HEK293 (cell line): ENCODE results near the gene RPL23.

Experiments
- CTCF ChIP-seq: fragments of 450-650 bp; formaldehyde crosslinking; IDR thresholded peaks from 2 replicates; pipeline ENCODE4 v1.5.1; 2016; ENCODE audit warnings: missing biosample characterization, missing genetic modification characterization
- GLIS1 ChIP-seq: fragments of 450-650 bp; formaldehyde crosslinking; IDR thresholded peaks from 2 replicates; pipeline ENCODE4 v1.5.1; 2016; ENCODE audit warnings: missing biosample characterization, missing genetic modification characterization
- HIC1 ChIP-seq: fragments of 450-650 bp; formaldehyde crosslinking; IDR thresholded peaks from 2 replicates; pipeline ENCODE4 v1.5.1; 2016; ENCODE audit warnings: missing biosample characterization, missing genetic modification characterization
- HOXD13 ChIP-seq: sonication (generic); formaldehyde crosslinking; IDR thresholded peaks from 2 replicates; pipeline ENCODE4 v1.8.0; 2022; ENCODE audit warnings: missing genetic modification reagents, borderline replicate concordance
- IKZF3 ChIP-seq: fragments of 450-650 bp; IDR thresholded peaks from 2 replicates; pipeline ENCODE4 v1.5.0; 2018; ENCODE audit warnings: missing biosample characterization, mild to moderate bottlenecking, missing genetic modification characterization, moderate library complexity
- KLF7 ChIP-seq: fragments of 450-650 bp; formaldehyde crosslinking; IDR thresholded peaks from 2 replicates; pipeline ENCODE4 v1.5.1; 2016; ENCODE audit warnings: missing biosample characterization, missing genetic modification characterization, borderline replicate concordance
- KLF9 ChIP-seq: fragments of 450-650 bp; formaldehyde crosslinking; IDR thresholded peaks from 2 replicates; pipeline ENCODE4 v1.5.1; 2016; ENCODE audit warnings: missing biosample characterization, missing genetic modification characterization, low read depth
- ZBTB26 ChIP-seq: fragments of 450-650 bp; formaldehyde crosslinking; optimal IDR thresholded peaks from 2 replicates; pipeline ENCODE3; 2016; ENCODE audit warnings: missing biosample characterization, mild to moderate bottlenecking, missing genetic modification characterization
- ZBTB6 ChIP-seq: fragments of 450-650 bp; formaldehyde crosslinking; IDR thresholded peaks from 2 replicates; pipeline ENCODE4 v1.5.1; 2017; ENCODE audit warnings: missing biosample characterization, missing genetic modification characterization
- ZFHX2 ChIP-seq: fragments of 450-650 bp; formaldehyde crosslinking; conservative IDR thresholded peaks from 2 replicates; pipeline ENCODE4 v1.5.1; 2016; ENCODE audit warnings: missing biosample characterization, missing genetic modification characterization
- ZNF10 ChIP-seq: fragments of 450-650 bp; formaldehyde crosslinking; IDR thresholded peaks from 2 replicates; pipeline ENCODE4 v1.5.1; 2017; ENCODE audit warnings: missing biosample characterization, missing genetic modification characterization
- ZNF19 ChIP-seq: fragments of 450-650 bp; formaldehyde crosslinking; IDR thresholded peaks from 2 replicates; pipeline ENCODE4; 2016; ENCODE audit warnings: missing biosample characterization, missing genetic modification characterization, low read depth
- ZNF24 ChIP-seq: fragments of 450-650 bp; formaldehyde crosslinking; IDR thresholded peaks from 2 replicates; pipeline ENCODE4 v1.5.1; 2016; ENCODE audit warnings: missing biosample characterization, missing genetic modification characterization
- ZNF280C ChIP-seq: fragments of 450-650 bp; formaldehyde crosslinking; IDR thresholded peaks from 2 replicates; pipeline ENCODE4 v1.5.1; 2016; ENCODE audit warnings: missing biosample characterization, missing genetic modification characterization
- ZNF292 ChIP-seq: fragments of 450-650 bp; formaldehyde crosslinking; IDR thresholded peaks from 2 replicates; pipeline ENCODE4 v1.5.1; 2016; ENCODE audit warnings: low read depth, missing biosample characterization, missing genetic modification characterization, borderline replicate concordance
- ZNF391 ChIP-seq: fragments of 450-650 bp; formaldehyde crosslinking; IDR thresholded peaks from 2 replicates; pipeline ENCODE4 v1.5.1; 2016; ENCODE audit warnings: low read depth, missing biosample characterization, missing genetic modification characterization, borderline replicate concordance
- ZNF423 ChIP-seq: fragments of 450-650 bp; formaldehyde crosslinking; IDR thresholded peaks from 2 replicates; pipeline ENCODE4 v1.5.1; 2016; ENCODE audit warnings: missing biosample characterization, missing genetic modification characterization
- ZNF433 ChIP-seq: fragments of 450-650 bp; formaldehyde crosslinking; IDR thresholded peaks from 2 replicates; pipeline ENCODE4 v1.5.1; 2016; ENCODE audit warnings: missing biosample characterization, missing genetic modification characterization, low read depth
- ZNF449 ChIP-seq: fragments of 450-650 bp; formaldehyde crosslinking; IDR thresholded peaks from 2 replicates; pipeline ENCODE4 v1.5.1; 2017; ENCODE audit warnings: missing biosample characterization, mild to moderate bottlenecking, missing genetic modification characterization, moderate library complexity
- ZNF544 ChIP-seq: fragments of 450-650 bp; formaldehyde crosslinking; IDR thresholded peaks from 2 replicates; pipeline ENCODE4 v1.5.0; 2017; ENCODE audit warnings: missing biosample characterization, missing genetic modification characterization
- ZNF561 ChIP-seq: fragments of 450-650 bp; IDR thresholded peaks from 2 replicates; pipeline ENCODE4 v1.5.1; 2018; ENCODE audit warnings: missing biosample characterization, missing genetic modification characterization, borderline replicate concordance
- ZNF585B ChIP-seq: fragments of 450-650 bp; formaldehyde crosslinking; IDR thresholded peaks from 2 replicates; pipeline ENCODE4 v1.5.1; 2016; ENCODE audit warnings: missing biosample characterization, missing genetic modification characterization
- ZNF654 ChIP-seq: fragments of 450-650 bp; formaldehyde crosslinking; IDR thresholded peaks from 2 replicates; pipeline ENCODE4 v1.5.1; 2016; ENCODE audit warnings: low read depth, missing biosample characterization, missing genetic modification characterization
- ZNF777 ChIP-seq: fragments of 450-650 bp; formaldehyde crosslinking; IDR thresholded peaks from 2 replicates; pipeline ENCODE4 v1.5.1; 2017; ENCODE audit warnings: missing biosample characterization, missing genetic modification characterization, borderline replicate concordance
- ZNF785 ChIP-seq: fragments of 450-650 bp; formaldehyde crosslinking; IDR thresholded peaks from 2 replicates; pipeline ENCODE4 v1.5.1; 2016; ENCODE audit warnings: missing biosample characterization, missing genetic modification characterization
- ZSCAN18 ChIP-seq: fragments of 450-650 bp; formaldehyde crosslinking; IDR thresholded peaks from 2 replicates; pipeline ENCODE4 v1.5.1; 2016; ENCODE audit warnings: missing biosample characterization, missing genetic modification characterization

RPL23 gene

GRCh38 chr17:38870259-38871165 lies 17.0 kb upstream of the RPL23 start (continued):
- TF ChIP-seq HIC1 (peak; percentile 6; the same call in 1 of the 2 replicates), ZNF544 (tag by site-specific recombination) (no peak), ZNF10 (tag by site-specific recombination) (0 out of 2 replicates have a peak, but pooled peaks have one; percentile 8), ZNF280C (tag by site-specific recombination) (no peak), ZNF391 (no peak; the same call in 1 of the 2 replicates), ZNF561 (tag by site-specific recombination) (no peak), CTCF (peak; percentile 15; the same call in 1 of the 2 replicates), ZNF19 (tag by site-specific recombination) (no peak), ZNF24 (tag by site-specific recombination) (0 out of 2 replicates have a peak, but pooled peaks have one; percentile 55), ZNF585B (tag by site-specific recombination) (no peak), ZNF449 (tag by site-specific recombination) (no peak), ZNF433 (tag by site-specific recombination) (no peak), KLF7 (tag by site-specific recombination) (0 out of 2 replicates have a peak, but pooled peaks have one; percentile 32), IKZF3 (tag by site-specific recombination) (peak; percentile 80), ZNF292 (tag by site-specific recombination) (no peak), ZNF777 (tag by site-specific recombination) (peak; percentile 55; the same call in 1 of the 2 replicates), ZBTB6 (tag by site-specific recombination) (no peak), ZNF654 (tag by site-specific recombination) (no peak), ZNF785 (no peak), ZBTB26 (tag by site-specific recombination) (peak; percentile 71), ZSCAN18 (tag by site-specific recombination) (no peak), HOXD13 (CRISPR knock-in tag) (0 out of 2 replicates have a peak, but pooled peaks have one; percentile 1), KLF9 (tag by site-specific recombination) (peak; percentile 80), ZNF423 (peak; percentile 77; the same call in 1 of the 2 replicates), ZFHX2 (tag by site-specific recombination) (peak; percentile 19), GLIS1 (tag by site-specific recombination) (peak; percentile 37)
